HepG2 (cell line): ENCODE measurements around the gene ZNF548. TPM values are rescaled to one million over a fixed set of nuclear protein-coding genes. Genes with fewer than 3 reads are reported as not detected.

ENCODE experiments used
- ARID2 ChIP-seq: sonication (generic); formaldehyde crosslinking; IDR thresholded peaks from 2 replicates; pipeline ENCODE4 v1.8.1; 2022; ENCODE audit warnings: mild to moderate bottlenecking, missing genetic modification reagents, borderline replicate concordance
- ASH2L ChIP-seq: fragments of 300-600, 200-600 bp; sonication (generic); IDR thresholded peaks from 2 replicates; pipeline ENCODE4 v1.7.0; 2017; ENCODE audit warnings: low read depth, mild to moderate bottlenecking, moderate library complexity, mixed read lengths, low read length; ENCODE audit not compliant: insufficient read length
- ATM ChIP-seq: fragments of 450-650 bp; IDR thresholded peaks from 2 replicates; pipeline ENCODE4 v1.7.1; 2017; ENCODE audit warnings: mild to moderate bottlenecking, borderline replicate concordance
- CCAR2 ChIP-seq: fragments of 200-400 bp; formaldehyde crosslinking; optimal IDR thresholded peaks from 2 replicates; pipeline ENCODE3; 2018; ENCODE audit warnings: low read depth, mild to moderate bottlenecking, low read length, moderate library complexity
- POGZ ChIP-seq: sonication (generic); formaldehyde crosslinking; IDR thresholded peaks from 2 replicates; pipeline ENCODE4 v1.4.0; 2020; ENCODE audit warnings: mild to moderate bottlenecking, missing genetic modification reagents
- RORA ChIP-seq: sonication (generic); formaldehyde crosslinking; IDR thresholded peaks from 2 replicates; pipeline ENCODE4 v1.5.0; 2020; ENCODE audit warnings: mild to moderate bottlenecking, missing genetic modification reagents, moderate library complexity
- TEAD3 ChIP-seq: optimal IDR thresholded peaks from 2 replicates; pipeline ENCODE3; 2016; ENCODE audit warnings: borderline replicate concordance
- ZFP62 ChIP-seq: sonication (generic); formaldehyde crosslinking; IDR thresholded peaks from 2 replicates; pipeline ENCODE4 v1.4.0; 2020; ENCODE audit warnings: missing genetic modification reagents
- ZFYVE20 ChIP-seq: sonication (generic); formaldehyde crosslinking; IDR thresholded peaks from 2 replicates; pipeline ENCODE4 v1.8.0; 2023; ENCODE audit warnings: low read depth, mild to moderate bottlenecking, moderate library complexity, missing genetic modification reagents, borderline replicate concordance
- ZNF24 ChIP-seq: fragments of 450-650 bp; IDR thresholded peaks from 2 replicates; pipeline ENCODE4 v1.6.1; 2017; ENCODE audit warnings: antibody characterized with exemption, mild to moderate bottlenecking
- ZNF367 ChIP-seq: sonication (generic); formaldehyde crosslinking; IDR thresholded peaks from 2 replicates; pipeline ENCODE4 v1.4.0; 2020; ENCODE audit warnings: missing genetic modification reagents, borderline replicate concordance
- ZNF607 ChIP-seq: sonication (generic); formaldehyde crosslinking; IDR thresholded peaks from 2 replicates; pipeline ENCODE4 v1.5.1; 2020; ENCODE audit warnings: missing genetic modification reagents, mild to moderate bottlenecking, borderline replicate concordance
- ZNF792 ChIP-seq: IDR thresholded peaks from 2 replicates; pipeline ENCODE4 v1.6.1; 2016
- polyA plus RNA-seq, 8 experiments: library from polyadenylated mRNA; depleted of rRNA in 3 of 8; stranded (reverse) in 7 of 8; unstranded in 1 of 8; fragments of >200 nt; fragmentation: Illumina TruSeq in 4 of 8; extraction: Trizol in 4 of 8; gene quantifications; 2 replicates each; pipeline versions ENCODE4 v1.2.1 to v1.2.3, GENCODE V29; 2011 to 2016; ENCODE audit warnings: low read depth in 4 of 8, missing spikeins in 1 of 8, mixed read lengths in 1 of 8; ENCODE audit not compliant: insufficient read depth in 1 of 8
- total RNA-seq, 5 experiments: library from RNA; depleted of rRNA; stranded (reverse); fragments of >200 nt; fragmentation: Illumina TruSeq; extraction: Trizol; gene quantifications; 2 replicates each; pipeline ENCODE4 v1.2.3, GENCODE V29; 2016; ENCODE audit warnings: low read depth in 1 of 5
- TF ChIP-seq, protein P1 (sequence below), 2 experiments: sonication (generic) in 1 of 2; formaldehyde crosslinking in 1 of 2; IDR thresholded peaks; 2 replicates each; pipeline versions ENCODE4 v1.6.1 to v1.9.0; 2014 to 2022; ENCODE audit warnings: antibody characterized with exemption in 1 of 2, borderline replicate concordance in 1 of 2, inconsistent platforms in 1 of 2, low read depth in 1 of 2, missing genetic modification reagents in 1 of 2
- TF ChIP-seq, protein P2 (sequence below): sonication (generic); formaldehyde crosslinking; IDR thresholded peaks from 2 replicates; pipeline ENCODE4 v1.5.1; 2020; ENCODE audit warnings: missing genetic modification reagents, mild to moderate bottlenecking, borderline replicate concordance
- TF ChIP-seq, protein P3 (sequence below): sonication (generic); formaldehyde crosslinking; IDR thresholded peaks from 2 replicates; pipeline ENCODE4 v1.5.0; 2020; ENCODE audit warnings: mild to moderate bottlenecking, missing genetic modification reagents
- TF ChIP-seq, protein P4 (sequence below): IDR thresholded peaks from 2 replicates; pipeline ENCODE4 v1.6.1; 2016; ENCODE audit warnings: missing biosample characterization, missing genetic modification reagents, low read depth

Gene ZNF548
- total and polyA plus RNA-seq, 2 of the 13 experiments (the other 11 are each of a cell fraction or from before 2014, with no cell fraction given), result 19.6 to 24.9 TPM

DNA sequence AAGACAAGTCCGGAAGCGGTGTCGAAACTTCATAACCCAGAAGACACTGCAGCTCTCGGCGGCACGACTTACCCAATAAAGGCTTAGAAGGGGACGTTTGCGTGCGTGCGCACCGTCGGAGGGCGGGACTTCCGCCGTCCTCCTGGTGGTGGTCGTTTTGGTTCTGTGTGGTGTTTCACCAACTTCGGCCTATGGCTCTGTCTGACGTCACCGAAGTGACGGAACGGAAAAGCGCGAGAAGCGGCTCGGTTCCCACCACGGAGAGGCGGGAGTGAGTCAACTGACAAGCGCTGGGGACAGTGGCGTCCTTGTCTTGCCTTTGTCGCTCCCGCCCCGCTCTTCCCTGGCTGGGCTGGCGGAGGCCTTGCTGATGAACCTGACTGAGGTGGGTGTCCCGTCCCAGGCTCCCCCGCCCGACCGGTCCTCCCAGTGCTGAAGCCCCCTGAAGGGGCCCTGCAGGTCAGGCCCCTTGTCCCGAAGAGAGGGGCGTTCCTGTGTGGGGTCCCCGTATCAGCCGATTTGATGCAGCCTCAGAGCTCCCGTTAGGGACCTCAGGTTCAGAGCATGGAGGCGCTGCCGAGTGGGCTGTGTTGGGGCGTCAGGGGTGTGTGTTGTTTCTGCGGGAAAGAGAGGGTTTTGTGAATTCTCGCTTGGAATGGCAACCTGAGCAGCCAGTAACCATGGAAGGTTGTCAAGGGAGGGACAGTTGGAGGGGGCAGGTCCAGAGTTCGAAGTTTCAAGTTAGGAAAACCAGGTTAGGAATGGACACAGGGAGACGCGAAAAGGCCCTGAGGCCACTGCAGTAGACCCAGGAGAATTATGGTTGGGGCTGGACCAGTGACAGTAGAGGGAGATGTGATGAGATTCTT is at the start of gene ZNF548 (continued):
- TF ChIP-seq, protein P1, sequence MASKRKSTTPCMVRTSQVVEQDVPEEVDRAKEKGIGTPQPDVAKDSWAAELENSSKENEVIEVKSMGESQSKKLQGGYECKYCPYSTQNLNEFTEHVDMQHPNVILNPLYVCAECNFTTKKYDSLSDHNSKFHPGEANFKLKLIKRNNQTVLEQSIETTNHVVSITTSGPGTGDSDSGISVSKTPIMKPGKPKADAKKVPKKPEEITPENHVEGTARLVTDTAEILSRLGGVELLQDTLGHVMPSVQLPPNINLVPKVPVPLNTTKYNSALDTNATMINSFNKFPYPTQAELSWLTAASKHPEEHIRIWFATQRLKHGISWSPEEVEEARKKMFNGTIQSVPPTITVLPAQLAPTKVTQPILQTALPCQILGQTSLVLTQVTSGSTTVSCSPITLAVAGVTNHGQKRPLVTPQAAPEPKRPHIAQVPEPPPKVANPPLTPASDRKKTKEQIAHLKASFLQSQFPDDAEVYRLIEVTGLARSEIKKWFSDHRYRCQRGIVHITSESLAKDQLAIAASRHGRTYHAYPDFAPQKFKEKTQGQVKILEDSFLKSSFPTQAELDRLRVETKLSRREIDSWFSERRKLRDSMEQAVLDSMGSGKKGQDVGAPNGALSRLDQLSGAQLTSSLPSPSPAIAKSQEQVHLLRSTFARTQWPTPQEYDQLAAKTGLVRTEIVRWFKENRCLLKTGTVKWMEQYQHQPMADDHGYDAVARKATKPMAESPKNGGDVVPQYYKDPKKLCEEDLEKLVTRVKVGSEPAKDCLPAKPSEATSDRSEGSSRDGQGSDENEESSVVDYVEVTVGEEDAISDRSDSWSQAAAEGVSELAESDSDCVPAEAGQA (IDR thresholded peaks at IDR 0.05; ENCODE audit: low read depth), result peak; percentile 97
- TF ChIP-seq, protein P1 (CRISPR knock-in tag; IDR thresholded peaks at IDR 0.05; ENCODE audit: borderline replicate concordance), result no peak
- TF ChIP-seq ZFP62 (CRISPR knock-in tag), result no peak
- TF ChIP-seq ATM, result no peak
- TF ChIP-seq RORA (CRISPR knock-in tag), result no peak
- TF ChIP-seq ZFYVE20 (CRISPR knock-in tag), result no peak
- no peak for TF ChIP-seq ZNF24
- TF ChIP-seq ARID2, result 0 out of 2 replicates have a peak, but pooled peaks have one; percentile 29
- TF ChIP-seq, protein P2, sequence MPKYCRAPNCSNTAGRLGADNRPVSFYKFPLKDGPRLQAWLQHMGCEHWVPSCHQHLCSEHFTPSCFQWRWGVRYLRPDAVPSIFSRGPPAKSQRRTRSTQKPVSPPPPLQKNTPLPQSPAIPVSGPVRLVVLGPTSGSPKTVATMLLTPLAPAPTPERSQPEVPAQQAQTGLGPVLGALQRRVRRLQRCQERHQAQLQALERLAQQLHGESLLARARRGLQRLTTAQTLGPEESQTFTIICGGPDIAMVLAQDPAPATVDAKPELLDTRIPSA (CRISPR knock-in tag), result no peak
- no peak for TF ChIP-seq TEAD3
- TF ChIP-seq CCAR2, result no peak
- TF ChIP-seq POGZ, result peak; percentile 89
- TF ChIP-seq ZNF367 (CRISPR knock-in tag), result no peak
- TF ChIP-seq, protein P3, sequence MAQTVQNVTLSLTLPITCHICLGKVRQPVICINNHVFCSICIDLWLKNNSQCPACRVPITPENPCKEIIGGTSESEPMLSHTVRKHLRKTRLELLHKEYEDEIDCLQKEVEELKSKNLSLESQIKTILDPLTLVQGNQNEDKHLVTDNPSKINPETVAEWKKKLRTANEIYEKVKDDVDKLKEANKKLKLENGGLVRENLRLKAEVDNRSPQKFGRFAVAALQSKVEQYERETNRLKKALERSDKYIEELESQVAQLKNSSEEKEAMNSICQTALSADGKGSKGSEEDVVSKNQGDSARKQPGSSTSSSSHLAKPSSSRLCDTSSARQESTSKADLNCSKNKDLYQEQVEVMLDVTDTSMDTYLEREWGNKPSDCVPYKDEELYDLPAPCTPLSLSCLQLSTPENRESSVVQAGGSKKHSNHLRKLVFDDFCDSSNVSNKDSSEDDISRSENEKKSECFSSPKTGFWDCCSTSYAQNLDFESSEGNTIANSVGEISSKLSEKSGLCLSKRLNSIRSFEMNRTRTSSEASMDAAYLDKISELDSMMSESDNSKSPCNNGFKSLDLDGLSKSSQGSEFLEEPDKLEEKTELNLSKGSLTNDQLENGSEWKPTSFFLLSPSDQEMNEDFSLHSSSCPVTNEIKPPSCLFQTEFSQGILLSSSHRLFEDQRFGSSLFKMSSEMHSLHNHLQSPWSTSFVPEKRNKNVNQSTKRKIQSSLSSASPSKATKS, result no peak
- TF ChIP-seq ASH2L, result peak; percentile 70
- TF ChIP-seq, protein P4, sequence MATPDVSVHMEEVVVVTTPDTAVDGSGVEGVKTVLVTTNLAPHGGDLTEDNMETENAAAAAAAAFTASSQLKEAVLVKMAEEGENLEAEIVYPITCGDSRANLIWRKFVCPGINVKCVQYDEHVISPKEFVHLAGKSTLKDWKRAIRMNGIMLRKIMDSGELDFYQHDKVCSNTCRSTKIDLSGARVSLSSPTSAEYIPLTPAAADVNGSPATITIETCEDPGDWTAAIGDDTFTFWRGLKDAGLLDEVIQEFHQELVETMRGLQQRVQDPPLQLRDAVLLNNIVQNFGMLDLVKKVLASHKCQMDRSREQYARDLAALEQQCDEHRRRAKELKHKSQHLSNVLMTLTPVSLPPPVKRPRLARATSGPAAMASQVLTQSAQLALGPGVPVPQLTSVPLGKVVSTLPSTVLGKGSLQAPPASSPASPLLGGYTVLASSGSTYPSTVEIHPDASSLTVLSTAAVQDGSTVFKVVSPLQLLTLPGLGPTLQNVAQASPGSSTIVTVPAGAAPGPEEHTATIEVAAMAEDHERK (CRISPR knock-in tag), result peak; percentile 99
- TF ChIP-seq ZNF792 (CRISPR knock-in tag), result no peak
- 0 out of 2 replicates have a peak, but pooled peaks have one; percentile 39 for TF ChIP-seq ZNF607 (CRISPR knock-in tag)
